Endodermal cell (in vitro differentiated cells): ENCODE results near the gene CWC15. TPM values are rescaled to one million over a fixed set of nuclear protein-coding genes. Genes with fewer than 3 reads are reported as not detected.

Experiments
- DNase-seq: peaks from one replicate; pipeline ENCODE4 v3.0.0-alpha.2; 2017
- H3K27ac ChIP-seq: 2 replicates; pipeline ENCODE4 v1.5.1; 2013; ENCODE audit warnings: mild to moderate bottlenecking, low read depth, low read length, moderate library complexity
- H3K27me3 ChIP-seq: 2 replicates; pipeline ENCODE4 v1.6.1; 2013; ENCODE audit warnings: mild to moderate bottlenecking, low read length, moderate library complexity; ENCODE audit not compliant: insufficient read depth, control insufficient read depth, poor library complexity, severe bottlenecking
- H3K36me3 ChIP-seq: 2 replicates; pipeline ENCODE4 v1.7.0; 2013; ENCODE audit warnings: mild to moderate bottlenecking, low read length, moderate library complexity; ENCODE audit not compliant: control insufficient read depth, insufficient read depth
- H3K4me1 ChIP-seq: one replicate; pipeline ENCODE4 v1.7.0; 2013; ENCODE audit warnings: low read length; ENCODE audit not compliant: control insufficient read depth, insufficient read depth
- H3K4me3 ChIP-seq: 2 replicates; pipeline ENCODE4 v1.5.1; 2013; ENCODE audit warnings: mild to moderate bottlenecking, low read length, moderate library complexity
- H3K9ac ChIP-seq: 2 replicates; pipeline ENCODE4 v1.6.1; 2013; ENCODE audit warnings: mild to moderate bottlenecking, low read length, moderate library complexity; ENCODE audit not compliant: poor library complexity, severe bottlenecking; ENCODE audit errors: extremely low read depth
- H3K9me3 ChIP-seq: 2 replicates; pipeline ENCODE4 v1.6.1; 2013; ENCODE audit warnings: mild to moderate bottlenecking, low read length, moderate library complexity; ENCODE audit not compliant: control insufficient read depth
- H3K27ac Mint-ChIP-seq: 2 replicates; pipeline ENCODE4 v1.8.0; 2020; ENCODE audit warnings: mixed read lengths
- H3K27me3 Mint-ChIP-seq: 2 replicates; pipeline ENCODE4 v1.8.0; 2021; ENCODE audit warnings: mild to moderate bottlenecking, mixed read lengths; ENCODE audit not compliant: insufficient read depth
- H3K36me3 Mint-ChIP-seq: 2 replicates; pipeline ENCODE4 v1.8.0; 2020; ENCODE audit warnings: low read depth, mixed read lengths
- H3K4me1 Mint-ChIP-seq: 2 replicates; pipeline ENCODE4 v1.8.0; 2020; ENCODE audit warnings: mixed read lengths
- H3K4me3 Mint-ChIP-seq: 2 replicates; pipeline ENCODE4 v1.8.0; 2020; ENCODE audit warnings: mild to moderate bottlenecking, moderate library complexity, mixed read lengths
- H3K9me3 Mint-ChIP-seq: 2 replicates; pipeline ENCODE4 v1.8.0; 2020; ENCODE audit warnings: mild to moderate bottlenecking, mixed read lengths
- WGBS, 2 experiments: methylation state at CpG; one replicate each; pipeline versions ENCODE4 v1.1.5 to v1.1.7; 2013; ENCODE audit warnings: missing lambda C conversion rate in 2 of 2, mixed read lengths in 1 of 2; ENCODE audit not compliant: insufficient coverage in 1 of 2, insufficient read length in 1 of 2; 5-methylcytosine and 5-hydroxymethylcytosine counted together
- total RNA-seq, 2 donors: library from RNA; stranded (reverse); fragmentation: NEBNext Ultra II Directional in 1 of 2; extraction: Animal tissue kit (Norgen Biotek cat#: 25700) in 1 of 2; gene quantifications; 2 replicates in 1 of 2; 3 replicates in 1 of 2; pipeline ENCODE4 v1.2.1, GENCODE V29; 2021
- TF ChIP-seq, protein P1 (sequence below): fragments of 200-600 bp; sonication (generic); conservative IDR thresholded peaks from 2 replicates; pipeline ENCODE4 v1.5.0; 2021; ENCODE audit warnings: antibody characterized with exemption, mild to moderate bottlenecking

Gene CWC15
- total RNA-seq, 2 donors from 2014 or later = 73.9 to 81.4 TPM

DNA sequence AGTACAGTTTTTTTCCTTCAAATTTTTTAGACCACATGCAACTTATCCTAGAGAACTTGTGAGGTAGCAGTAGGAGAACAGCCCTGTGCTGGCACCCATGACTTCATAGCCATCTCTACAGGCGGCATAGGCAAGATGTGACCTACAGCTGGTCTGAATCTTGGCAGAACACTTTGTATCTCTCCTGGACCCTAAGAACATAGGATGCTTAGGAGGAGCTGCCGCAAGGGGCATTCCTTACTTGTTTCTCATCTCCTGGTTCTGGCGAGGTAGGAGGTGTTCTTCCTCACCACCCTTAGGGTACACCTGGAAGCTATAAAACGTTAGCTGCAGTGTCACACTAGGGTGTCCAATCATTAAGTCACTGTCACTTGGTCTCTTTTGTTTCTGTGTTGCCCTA, 16.4 kb downstream of the CWC15 start:
- Histone ChIP-seq H3K4me3 (no peak overlapping the region), H3K9me3 (no peaks in the 10 kb centered on the region), H3K36me3 (peaks cover 13% of the 10 kb centered on the region), H3K9ac (no peak overlapping the region), H3K27me3 (no peaks in the 10 kb centered on the region), H3K4me1 (no peaks in the 10 kb centered on the region), H3K27ac (no peak overlapping the region)
- H3K27ac Mint-ChIP-seq = no peak overlapping the region
- no peaks in the 10 kb centered on the region for H3K4me1 Mint-ChIP-seq
- H3K27me3 Mint-ChIP-seq = peaks cover 14% of the 10 kb centered on the region
- TF ChIP-seq, protein P1, sequence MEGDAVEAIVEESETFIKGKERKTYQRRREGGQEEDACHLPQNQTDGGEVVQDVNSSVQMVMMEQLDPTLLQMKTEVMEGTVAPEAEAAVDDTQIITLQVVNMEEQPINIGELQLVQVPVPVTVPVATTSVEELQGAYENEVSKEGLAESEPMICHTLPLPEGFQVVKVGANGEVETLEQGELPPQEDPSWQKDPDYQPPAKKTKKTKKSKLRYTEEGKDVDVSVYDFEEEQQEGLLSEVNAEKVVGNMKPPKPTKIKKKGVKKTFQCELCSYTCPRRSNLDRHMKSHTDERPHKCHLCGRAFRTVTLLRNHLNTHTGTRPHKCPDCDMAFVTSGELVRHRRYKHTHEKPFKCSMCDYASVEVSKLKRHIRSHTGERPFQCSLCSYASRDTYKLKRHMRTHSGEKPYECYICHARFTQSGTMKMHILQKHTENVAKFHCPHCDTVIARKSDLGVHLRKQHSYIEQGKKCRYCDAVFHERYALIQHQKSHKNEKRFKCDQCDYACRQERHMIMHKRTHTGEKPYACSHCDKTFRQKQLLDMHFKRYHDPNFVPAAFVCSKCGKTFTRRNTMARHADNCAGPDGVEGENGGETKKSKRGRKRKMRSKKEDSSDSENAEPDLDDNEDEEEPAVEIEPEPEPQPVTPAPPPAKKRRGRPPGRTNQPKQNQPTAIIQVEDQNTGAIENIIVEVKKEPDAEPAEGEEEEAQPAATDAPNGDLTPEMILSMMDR = no peak
- WGBS, 2 experiments = 64 to 72% methylated on average over 4 of the region's 4 CpGs
- no peaks in the 10 kb centered on the region for H3K9me3 Mint-ChIP-seq
- DNase-seq = no peak
- no peak overlapping the region for H3K4me3 Mint-ChIP-seq
- H3K36me3 Mint-ChIP-seq = peaks cover 5% of the 10 kb centered on the region

DNA sequence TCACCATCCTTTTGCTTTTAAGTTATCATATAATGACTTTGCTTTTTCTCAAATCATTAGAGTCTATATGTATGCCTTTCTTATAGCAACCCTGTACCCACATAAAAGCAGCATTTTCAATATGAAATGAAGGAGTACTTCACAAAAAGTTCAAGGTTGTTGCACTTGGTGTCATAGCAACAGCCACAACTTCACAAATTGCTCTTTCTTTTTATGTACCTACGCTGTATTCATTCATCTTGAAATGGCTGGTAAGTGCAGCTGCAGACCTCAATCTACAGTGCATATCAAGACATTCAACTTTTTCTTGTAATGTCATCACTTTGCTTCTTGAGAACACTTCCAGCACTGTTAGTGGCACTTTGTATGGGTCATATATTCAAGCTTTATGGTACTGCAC, 18.6 kb downstream of the CWC15 start:
- no peaks in the 10 kb centered on the region for H3K27me3 ChIP-seq
- no peaks in the 10 kb centered on the region for H3K4me1 ChIP-seq
- no peak overlapping the region for H3K27ac ChIP-seq
- no peaks in the 10 kb centered on the region for H3K9me3 ChIP-seq
- H3K9ac ChIP-seq = no peak overlapping the region
- peaks cover 3% of the 10 kb centered on the region for H3K36me3 Mint-ChIP-seq
- no peak overlapping the region for H3K4me3 ChIP-seq
- no peaks in the 10 kb centered on the region for H3K4me1 Mint-ChIP-seq
- 89% methylated on average over 1 of the region's 1 CpG; no CpG with 5 or more reads in 1 of the 2 experiments for WGBS, 2 experiments
- peaks cover 16% of the 10 kb centered on the region for H3K27me3 Mint-ChIP-seq
- no peak overlapping the region for H3K27ac Mint-ChIP-seq
- H3K9me3 Mint-ChIP-seq = no peaks in the 10 kb centered on the region
- no peak for DNase-seq
- H3K36me3 ChIP-seq = peaks cover 2% of the 10 kb centered on the region
- H3K4me3 Mint-ChIP-seq = no peak overlapping the region
- TF ChIP-seq, protein P1 = no peak

DNA sequence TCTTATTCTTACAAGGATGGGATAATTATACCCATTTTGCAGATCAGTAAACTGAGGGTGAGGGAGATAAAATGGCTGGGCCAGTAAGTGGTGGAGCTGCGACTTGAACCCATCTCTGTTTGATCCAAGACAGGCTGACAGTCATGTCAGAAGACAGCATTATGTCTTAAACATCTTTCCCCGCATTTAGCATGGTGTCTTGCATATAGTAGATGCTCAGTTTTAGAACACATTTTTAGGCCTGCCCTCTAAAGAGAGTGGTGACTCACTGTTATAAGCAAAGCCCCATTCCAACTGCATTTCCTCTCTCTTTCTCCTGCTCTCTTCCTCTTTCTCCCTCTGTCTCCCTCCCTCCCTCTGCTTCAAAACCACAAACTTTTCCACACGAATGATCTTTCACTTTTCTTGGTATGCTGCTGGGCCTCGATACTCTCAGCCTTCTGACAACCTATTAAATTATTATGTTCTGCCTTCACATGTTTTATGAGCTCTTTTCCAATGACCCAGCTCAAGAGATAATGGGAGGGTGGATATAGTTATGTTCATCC, 25.2 kb downstream of the CWC15 start:
- no peak overlapping the region for H3K4me3 ChIP-seq
- H3K27me3 Mint-ChIP-seq = peaks cover 4% of the 10 kb centered on the region

More for the DNA sequence above, 25.2 kb downstream of the CWC15 start:
- Mint-ChIP-seq H3K36me3 (no peaks in the 10 kb centered on the region), H3K9me3 (no peaks in the 10 kb centered on the region), H3K27ac (no peak overlapping the region), H3K4me1 (no peaks in the 10 kb centered on the region), H3K4me3 (no peak overlapping the region)
- Histone ChIP-seq H3K4me1 (no peaks in the 10 kb centered on the region), H3K27me3 (no peaks in the 10 kb centered on the region), H3K27ac (no peak overlapping the region), H3K36me3 (no peaks in the 10 kb centered on the region), H3K9ac (no peak overlapping the region), H3K9me3 (no peaks in the 10 kb centered on the region)
- DNase-seq = no peak
- WGBS, 2 experiments = 76 to 85% methylated on average over 2 to 4 of the region's 4 CpGs
- TF ChIP-seq, protein P1 = no peak
